GM21526 (cell line): Measurements from ENCODE around the gene IKZF3.
A peak's percentile ranks its signal among the peaks of the same experiment; 100 is the strongest.
"Not testable (repeated sequence)": the region's sequence is repeated elsewhere in the genome, so short reads cannot be mapped to it uniquely, and the experiment has no call there.

Experiments
- ATAC-seq: cut with Tn5 transposase; IDR thresholded peaks from one replicate; pipeline ENCODE4 v1.9.1; 2021; ENCODE audit warnings: moderate library complexity; ENCODE audit not compliant: unreplicated experiment, low FRiP score

The IKZF3 gene

DNA sequence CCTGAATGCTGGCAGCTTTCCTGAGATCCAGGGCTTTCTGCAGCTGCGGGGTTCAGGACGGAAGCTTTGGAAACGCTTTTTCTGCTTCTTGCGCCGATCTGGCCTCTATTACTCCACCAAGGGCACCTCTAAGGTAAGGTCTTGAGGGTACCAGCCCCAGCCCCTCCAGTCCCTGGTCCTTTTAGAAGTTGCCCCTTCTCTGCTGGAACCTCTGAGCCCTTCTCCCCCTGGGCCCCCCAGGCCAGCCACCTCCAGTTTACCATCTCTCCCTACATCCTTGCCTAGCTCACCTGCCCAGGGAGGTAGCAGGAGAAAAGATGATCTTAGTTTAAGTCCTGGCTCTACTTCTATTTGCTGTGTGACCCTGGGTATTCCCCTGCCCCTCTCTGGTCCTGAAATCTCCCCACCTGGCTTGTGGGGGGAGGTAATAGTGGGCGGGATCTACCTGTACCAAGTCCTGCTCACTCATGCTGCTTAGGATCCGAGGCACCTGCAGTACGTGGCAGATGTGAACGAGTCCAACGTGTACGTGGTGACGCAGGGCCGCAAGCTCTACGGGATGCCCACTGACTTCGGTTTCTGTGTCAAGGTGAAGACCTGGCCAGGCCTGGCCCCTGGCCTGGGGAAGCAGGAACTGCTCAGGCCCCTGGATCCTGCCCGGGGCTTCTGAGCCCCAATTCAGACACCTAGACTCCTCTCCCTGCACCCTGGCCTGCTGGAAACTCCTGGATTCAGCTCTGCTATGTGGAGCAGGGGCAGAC lies 119.9 kb downstream of the IKZF3 start:
- no peak for ATAC-seq

DNA sequence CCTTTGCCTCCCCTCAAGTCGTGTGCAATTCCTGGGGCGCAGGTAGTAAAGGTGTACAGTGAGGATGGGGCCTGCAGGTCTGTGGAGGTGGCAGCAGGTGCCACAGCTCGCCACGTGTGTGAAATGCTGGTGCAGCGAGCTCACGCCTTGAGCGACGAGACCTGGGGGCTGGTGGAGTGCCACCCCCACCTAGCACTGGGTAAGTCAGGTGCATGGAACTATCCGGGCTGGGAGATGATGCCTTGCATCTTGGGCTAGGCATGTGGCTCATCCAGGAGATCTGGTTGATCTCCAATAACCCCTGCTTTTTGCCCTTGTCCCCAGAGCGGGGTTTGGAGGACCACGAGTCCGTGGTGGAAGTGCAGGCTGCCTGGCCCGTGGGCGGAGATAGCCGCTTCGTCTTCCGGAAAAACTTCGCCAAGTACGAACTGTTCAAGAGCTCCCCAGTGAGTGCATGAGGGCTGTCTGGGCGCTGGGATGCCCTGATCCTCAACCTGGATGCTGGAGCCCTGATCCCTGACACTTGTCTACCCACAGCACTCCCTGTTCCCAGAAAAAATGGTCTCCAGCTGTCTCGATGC lies 121.2 kb downstream of the IKZF3 start:
- no peak for ATAC-seq

DNA sequence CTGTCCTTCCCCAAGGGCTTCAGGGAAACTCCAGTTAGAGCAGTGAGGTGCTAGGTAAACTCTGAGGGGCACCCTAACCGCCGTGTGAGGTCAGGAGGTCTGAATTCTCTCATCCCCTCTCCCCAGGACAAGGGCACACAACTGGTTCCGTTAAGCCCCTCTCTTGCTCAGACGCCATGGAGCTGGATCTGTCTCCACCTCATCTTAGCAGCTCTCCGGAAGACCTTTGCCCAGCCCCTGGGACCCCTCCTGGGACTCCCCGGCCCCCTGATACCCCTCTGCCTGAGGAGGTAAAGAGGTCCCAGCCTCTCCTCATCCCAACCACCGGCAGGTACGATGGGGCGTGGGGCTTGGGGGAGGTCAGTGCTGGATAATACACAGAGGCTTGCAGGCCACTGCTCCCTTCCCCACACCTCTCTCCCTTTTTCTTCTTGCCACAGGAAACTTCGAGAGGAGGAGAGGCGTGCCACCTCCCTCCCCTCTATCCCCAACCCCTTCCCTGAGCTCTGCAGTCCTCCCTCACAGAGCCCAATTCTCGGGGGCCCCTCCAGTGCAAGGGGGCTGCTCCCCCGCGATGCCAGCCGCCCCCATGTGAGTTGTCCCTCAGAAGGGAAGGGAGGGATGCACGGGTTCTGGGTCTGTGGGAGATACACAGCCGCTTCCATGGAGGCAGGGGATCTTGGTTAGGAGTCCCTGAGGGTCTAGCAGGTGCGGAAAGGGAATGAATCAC lies 121.8 kb downstream of the IKZF3 start:
- ATAC-seq, result no peak

DNA sequence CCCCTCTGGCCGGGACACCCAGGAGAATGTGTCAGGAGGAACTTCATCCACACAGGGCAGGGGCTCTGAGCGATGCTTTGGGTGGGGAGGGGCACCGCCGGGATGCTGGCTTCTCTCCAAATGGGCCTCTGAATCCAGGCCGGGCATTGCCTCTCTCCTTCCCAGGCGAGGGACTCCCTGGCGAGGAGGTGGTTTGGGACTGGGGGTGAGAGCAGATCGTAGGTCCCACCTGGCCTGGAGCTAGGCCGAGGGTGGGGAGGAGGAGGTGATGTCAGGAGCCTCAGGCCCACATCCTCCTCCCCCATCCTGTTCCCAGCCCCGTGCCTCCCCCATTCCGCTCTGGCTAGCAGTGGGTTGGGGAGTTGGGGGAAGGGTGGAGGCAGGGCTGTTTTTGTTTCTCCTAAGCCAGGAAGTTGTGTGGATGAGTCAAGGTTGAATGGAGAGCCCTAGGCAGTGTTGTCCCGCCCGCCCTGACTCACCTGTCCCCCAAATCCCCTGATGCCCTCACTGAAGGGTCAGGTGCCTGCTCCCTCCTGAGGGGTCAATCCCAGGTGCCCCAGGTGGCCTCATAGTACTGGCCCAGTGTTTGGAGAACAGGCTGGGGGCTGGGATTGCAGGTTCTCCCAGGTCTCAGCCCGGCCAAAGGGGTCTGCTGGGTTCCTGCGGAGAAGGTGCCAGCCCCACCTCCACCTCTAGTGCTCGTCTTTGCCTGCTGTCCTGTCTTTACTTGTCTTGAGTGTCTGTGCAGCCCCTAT lies 123.6 kb downstream of the IKZF3 start:
- no peak for ATAC-seq

DNA sequence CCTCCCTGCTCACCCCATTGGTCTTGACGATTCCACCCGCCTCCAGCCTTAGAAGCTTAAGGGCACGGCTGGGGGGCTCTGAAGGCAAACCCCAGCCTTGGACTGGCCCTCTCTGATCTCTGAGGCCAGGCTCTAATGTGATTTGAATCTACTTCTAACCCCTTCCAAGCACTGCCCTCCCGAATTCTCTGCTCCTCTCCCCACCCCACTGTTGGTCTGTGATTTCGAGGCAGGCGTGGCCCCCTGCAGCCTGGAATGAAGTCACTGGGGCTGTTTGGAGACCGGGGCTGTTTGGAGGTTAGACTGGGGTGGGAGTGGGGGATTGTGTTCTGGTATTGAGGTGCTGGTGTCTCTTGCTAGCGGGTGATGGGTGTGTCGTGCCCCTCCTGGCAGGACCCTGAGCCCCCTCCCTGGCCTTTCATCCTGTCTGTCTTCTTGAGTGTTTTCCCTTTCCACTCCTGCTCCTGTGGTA lies 124.2 kb downstream of the IKZF3 start:
- ATAC-seq, result no peak

DNA sequence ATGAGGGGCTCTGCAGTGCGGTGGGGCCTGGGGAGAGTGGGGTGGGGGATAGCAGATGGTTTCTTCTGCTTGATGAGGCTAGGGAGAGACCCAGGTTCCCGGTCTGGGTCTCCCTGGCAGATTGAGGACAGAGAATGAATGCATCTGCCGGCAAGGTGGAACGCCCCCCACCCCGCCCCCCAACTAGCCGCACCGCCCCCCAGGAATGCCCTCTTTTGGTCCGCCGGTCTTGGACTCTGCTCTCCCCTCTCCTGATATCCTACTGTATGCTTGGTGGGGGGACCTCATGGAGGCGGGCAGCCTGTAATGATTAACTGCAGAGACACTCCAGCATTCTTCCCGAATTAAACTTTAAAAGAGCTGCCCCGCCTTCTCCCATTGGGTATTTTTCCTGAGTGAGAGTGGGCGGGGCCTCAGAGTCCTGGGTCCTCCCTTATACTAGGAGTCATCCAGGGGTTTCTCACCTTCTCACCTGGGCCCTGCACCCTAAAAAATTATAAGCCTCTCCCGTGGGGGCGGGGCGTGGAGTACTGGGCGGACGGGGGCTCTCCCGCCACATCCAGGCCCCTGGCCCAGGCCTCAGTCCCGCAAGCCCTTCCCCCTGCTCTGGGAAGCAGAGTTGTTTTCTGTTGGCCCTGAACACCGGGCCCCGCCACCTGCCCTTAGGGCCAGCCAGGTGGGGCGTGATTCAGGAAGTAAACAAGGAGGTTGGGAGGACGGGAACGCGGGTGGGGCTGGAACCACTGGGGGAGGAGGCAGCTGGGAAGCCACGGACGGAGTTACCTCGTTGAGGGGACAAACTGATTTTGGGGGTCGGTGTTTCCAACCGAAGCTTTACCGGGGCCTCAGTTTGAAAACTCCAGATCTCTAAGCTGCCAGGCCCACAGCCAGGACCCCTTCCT lies 124.9 kb downstream of the IKZF3 start:
- ATAC-seq, result no peak

DNA sequence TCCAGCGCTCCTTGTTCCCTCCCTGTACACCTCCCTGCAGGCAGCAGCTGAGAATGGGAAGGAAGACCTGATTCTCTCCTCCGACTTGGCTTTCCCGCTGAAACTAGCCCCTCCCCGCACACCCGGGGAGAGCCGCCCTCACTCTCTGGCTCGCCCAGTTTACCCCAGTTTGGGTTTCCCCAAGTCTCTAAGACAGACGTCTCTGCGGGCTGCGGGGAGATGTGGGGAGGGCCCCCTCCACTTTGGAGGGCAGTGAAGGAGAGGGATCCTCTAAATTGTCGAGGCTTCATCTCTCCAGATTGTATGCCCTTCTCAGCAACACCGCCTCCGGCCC lies 125.6 kb downstream of the IKZF3 start:
- no peak for ATAC-seq

DNA sequence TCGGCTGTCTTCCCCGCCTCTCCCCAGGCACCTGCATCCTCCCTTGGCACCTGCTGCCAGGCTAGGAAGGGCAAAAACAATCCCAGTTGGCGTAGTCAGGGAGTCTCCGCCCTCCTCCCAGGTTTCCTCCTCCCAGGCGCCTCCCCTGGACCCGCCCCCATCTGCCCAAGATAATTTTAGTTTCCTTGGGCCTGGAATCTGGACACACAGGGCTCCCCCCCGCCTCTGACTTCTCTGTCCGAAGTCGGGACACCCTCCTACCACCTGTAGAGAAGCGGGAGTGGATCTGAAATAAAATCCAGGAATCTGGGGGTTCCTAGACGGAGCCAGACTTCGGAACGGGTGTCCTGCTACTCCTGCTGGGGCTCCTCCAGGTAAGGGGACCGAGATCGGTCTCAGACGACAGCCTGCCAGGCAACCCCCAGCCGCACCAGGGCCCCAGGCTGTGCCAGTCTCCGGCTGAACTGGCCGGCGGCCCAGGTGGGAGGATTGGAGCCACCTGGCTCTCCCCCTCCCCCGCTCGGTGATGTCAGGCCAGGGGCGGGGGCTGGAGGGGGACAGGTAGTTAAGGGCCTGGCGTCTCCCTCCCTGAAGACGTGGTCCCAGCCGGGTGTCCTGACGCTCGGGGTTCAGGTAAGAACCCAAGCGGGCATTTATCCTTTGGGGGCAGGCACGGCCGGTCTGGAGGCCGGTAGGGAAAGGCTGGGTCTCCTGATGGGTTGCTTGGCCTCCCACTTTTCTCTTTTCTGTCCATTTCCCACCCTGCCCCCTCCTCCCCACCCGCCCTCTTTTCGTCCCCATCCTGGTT lies 126.1 kb downstream of the IKZF3 start, which contains the start of gene GRB7:
TSS of gene GRB7 (plus strand) at position 179 of the 808 bp plus-strand sequence. CDS start 4,364 bp downstream, outside the sequence.
- no peak for ATAC-seq

DNA sequence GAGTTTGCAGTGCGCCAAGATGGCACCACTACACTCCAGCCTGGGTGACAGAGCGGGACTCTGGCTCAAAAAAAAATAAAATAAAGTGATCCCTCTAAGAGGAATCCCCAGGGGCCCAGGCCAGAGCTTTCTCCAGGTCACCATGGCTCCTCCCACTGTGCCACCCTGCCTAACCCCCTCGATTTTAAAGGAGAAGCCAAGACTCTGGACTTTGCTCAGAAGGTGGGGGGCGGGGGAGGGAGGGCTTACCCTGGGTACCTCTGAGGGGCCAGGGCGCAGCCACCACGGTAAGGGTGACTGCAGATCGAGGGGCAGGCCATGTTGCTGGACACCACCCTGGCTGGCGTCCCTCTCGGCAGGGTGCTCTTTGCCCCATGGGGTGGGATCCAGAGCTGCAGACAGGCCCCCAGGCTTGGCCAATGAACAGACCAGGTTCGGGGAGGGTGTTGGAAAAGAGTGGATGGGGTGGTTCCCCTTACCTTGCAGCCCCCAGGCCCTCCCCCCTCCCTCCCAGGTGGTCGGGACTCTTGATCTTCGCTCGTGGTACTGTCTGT lies 126.8 kb downstream of the IKZF3 start:
- no peak for ATAC-seq

DNA sequence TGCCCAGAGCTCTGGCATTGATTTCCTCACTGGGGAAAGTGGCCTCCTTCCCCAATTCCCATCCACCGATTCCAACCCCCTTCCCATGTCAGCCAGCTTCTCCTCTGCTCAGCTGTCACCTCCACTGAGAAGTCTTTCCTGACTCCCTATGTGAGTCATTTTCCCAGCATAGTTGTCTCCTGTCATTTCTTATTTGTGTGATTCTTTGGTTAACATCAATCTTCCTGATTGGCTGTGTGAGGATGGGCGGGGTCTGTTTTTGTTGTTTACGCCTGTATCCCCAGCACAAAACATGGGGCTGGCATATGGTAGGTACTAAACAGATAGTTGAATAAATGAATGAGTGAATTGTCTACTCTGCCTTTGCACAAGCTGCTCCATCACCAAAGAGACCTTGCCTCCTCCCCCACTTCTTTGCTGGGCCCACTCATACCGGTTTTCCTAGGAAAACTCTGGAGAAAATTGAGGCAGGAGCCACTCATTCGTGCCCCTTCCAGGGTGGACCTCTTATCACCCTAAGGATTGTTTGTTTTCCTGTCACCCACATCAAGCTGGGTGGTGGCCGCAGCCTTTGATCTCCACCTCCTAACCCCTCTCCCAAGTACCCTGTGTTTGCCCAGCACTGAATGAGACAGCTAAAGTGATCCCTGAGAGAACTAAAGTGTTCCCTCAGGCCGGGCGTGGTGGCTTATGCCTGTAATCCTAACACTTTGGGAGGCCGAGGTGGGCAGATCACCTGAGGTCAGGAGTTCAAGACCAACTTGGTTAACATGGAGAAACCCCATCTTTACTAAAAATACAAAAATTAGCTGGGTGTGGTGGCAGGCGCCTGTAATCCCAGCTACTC lies 127.6 kb downstream of the IKZF3 start:
- no peak for ATAC-seq

DNA sequence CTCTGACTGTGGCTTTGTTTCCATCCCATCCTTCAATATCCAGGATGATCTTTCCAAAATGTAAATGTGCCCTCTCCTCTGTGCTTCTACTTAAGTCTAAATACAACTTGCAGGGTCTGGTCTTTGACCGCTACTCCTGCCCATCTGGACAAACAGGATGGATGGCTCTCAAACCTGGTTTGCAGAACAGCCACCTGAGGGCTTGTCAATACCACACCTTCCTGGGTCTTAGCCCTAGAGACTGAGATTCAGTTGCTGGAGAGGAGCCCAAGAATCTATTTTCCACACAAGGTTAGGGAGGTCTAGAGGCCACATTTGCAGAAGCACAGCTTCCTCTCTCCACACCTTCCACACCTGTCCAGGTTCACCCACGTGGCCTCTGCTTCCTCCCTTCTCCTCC lies 128.2 kb downstream of the IKZF3 start:
- no peak for ATAC-seq

DNA sequence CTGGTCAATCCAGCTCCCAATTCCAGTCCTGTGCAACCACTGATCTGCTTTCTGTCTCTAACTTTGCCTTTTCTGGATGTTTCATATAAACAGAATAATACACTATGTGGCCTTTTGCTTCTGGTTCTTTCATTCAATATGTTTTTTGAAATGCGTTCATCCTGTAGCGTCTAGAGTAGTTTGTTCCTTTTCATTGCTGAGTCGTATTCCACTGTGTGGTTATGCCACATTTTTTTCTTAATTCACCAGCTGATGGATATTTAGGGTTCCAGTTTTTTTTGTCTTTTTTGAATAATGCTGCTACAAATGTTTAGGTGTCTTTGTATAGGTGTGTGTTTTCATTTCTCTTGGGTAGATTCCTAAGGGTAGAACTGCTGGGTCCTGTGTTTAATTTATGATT lies 131.5 kb downstream of the IKZF3 start:
- ATAC-seq, result no peak

DNA sequence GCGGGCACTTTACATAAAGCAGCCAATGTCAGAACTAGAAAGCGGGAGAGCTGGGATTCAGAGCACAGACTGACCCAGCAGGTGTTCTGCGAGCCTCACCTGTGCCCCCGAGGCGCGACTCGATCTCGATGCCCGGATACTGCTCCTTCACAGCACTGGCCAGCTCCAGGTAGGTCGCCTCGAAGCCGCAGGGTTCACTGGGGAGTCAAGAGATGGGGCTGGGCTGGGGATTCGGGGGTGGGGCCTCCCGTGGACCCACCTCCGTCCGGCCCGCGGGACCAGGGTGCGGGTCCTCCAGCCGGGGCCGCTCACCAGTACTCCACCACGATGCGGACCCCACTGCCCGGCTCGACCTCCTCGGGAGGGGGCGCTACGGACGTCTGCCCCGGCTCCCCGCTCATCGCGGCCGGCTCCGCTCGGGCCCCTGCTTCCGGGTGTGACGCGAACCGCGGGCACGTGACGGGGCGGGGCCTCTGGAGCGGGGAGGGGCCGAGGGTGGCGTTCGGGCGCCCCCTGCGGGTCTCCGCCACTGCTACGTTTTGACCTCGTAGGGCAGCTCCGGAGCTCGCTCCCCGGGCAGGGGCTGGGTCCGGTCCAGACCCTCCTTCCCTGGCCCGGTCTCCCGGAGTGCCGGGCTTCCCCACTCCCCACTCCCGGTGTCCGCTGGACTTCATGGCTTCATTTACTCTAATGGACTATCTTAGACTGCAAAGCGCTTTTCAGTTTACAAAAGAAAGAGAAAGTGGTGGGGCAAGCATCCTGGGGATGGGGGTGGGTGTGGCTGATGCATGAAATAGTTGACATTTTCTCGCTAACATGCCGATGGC lies 133.8 kb downstream of the IKZF3 start, which contains the start of gene MIEN1:
TSS of gene MIEN1 (minus strand) at position 438 of the 827 bp plus-strand sequence. CDS start at position 401, 37 bp downstream.
- ATAC-seq, result peak; percentile 74

DNA sequence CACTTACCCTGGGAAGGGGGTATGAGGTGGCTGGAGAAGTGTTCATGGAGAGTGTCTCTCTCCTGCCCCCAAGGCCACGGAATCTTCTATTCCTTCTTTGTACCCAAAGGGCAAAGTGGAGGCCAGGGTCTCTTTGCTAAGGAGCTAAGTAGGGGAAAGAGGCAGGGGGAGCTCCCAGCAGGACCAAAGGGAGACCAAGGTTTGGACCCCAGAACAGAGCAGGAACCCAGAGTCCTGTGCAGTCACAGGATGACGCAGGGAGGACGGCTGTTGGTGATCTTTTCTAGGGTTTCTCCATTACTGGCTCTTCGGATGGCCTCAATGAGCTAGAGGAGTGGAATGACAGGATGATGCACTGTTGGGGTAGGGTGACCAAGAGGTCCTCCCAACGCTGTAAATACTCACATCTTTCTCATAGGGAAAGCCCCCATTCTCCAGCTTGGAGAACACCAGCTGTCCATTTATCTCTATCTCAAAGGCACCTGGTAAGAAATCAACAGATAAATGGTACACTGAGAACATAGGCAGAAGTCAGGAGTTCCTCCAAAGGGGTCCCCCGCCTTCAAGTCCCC lies 134.7 kb downstream of the IKZF3 start:
- no peak for ATAC-seq

DNA sequence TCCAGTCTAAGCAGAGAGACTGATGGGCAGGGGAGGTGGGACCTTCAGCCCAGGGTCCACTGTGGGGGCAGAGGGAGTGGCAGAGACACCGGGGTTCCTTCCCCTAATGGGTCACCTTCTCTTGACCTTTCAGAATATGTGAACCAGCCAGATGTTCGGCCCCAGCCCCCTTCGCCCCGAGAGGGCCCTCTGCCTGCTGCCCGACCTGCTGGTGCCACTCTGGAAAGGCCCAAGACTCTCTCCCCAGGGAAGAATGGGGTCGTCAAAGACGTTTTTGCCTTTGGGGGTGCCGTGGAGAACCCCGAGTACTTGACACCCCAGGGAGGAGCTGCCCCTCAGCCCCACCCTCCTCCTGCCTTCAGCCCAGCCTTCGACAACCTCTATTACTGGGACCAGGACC lies 136.6 kb downstream of the IKZF3 start:
- no peak for ATAC-seq

DNA sequence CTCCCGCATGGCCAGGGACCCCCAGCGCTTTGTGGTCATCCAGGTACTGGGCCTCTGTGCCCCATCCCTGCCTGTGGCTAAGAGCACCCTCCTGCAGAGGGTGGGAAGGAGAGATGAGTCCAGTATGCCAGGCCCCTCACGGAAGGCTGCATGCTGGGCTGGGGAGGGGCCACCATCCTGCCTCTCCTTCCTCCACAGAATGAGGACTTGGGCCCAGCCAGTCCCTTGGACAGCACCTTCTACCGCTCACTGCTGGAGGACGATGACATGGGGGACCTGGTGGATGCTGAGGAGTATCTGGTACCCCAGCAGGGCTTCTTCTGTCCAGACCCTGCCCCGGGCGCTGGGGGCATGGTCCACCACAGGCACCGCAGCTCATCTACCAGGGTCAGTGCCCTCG lies 137.5 kb downstream of the IKZF3 start:
- no peak for ATAC-seq

DNA sequence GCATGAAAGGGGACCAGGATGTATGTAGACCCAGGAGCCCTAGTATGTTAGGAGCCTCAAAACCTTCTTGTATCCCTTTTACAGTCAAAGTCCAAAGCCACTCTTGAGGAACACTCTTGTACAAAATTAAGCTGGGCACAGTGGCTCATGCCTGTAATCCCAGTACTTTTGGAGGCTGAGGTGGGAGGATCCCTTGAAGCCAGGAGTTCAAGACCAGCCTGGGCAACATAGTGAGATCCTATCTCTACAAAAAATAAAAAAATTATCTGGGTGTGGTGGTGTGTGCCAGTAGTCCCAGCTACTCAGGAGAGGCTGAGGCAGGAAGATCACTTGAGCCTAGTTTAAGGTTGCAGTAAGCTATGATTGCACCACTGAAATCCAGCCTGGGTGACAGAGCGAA lies 138.2 kb downstream of the IKZF3 start:
- not testable (repeated sequence) for ATAC-seq
